HG03095 (cell line): ENCODE data around the gene MYADML2.
"Not testable (repeated sequence)": the region's sequence is repeated elsewhere in the genome, so short reads cannot be mapped to it uniquely, and the experiment has no call there.

Experiments
- ATAC-seq: cut with Tn5 transposase; IDR thresholded peaks from one replicate; pipeline ENCODE4 v1.9.1; 2021; ENCODE audit warnings: moderate library complexity; ENCODE audit not compliant: unreplicated experiment

MYADML2 gene, protein sequence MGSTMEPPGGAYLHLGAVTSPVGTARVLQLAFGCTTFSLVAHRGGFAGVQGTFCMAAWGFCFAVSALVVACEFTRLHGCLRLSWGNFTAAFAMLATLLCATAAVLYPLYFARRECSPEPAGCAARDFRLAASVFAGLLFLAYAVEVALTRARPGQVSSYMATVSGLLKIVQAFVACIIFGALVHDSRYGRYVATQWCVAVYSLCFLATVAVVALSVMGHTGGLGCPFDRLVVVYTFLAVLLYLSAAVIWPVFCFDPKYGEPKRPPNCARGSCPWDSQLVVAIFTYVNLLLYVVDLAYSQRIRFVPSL

DNA sequence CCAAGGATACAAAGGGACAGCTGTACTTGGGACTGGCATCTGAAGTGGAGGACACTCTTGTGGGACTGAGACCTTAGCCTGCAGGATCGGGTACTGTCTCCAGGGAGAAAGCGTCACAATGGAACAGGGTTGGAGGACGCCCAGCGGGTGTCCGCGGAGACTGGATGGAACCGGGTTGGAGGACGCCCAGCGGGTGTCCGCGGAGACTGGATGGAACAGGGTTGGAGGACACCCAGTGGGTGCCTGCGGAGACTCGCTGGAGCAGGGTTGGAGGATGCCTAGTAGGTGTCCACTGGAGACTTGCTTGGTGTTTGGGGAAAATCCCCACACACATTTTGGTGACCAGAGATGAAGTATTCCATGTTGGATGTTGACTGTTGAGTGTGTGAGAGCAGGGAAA lies at the start of gene MYADML2:
Gene MYADML2, minus strand, starts transcription at position 45 of the 400 bp plus-strand sequence. CDS start 5,492 bp downstream, outside the sequence.
- no peak for ATAC-seq

DNA sequence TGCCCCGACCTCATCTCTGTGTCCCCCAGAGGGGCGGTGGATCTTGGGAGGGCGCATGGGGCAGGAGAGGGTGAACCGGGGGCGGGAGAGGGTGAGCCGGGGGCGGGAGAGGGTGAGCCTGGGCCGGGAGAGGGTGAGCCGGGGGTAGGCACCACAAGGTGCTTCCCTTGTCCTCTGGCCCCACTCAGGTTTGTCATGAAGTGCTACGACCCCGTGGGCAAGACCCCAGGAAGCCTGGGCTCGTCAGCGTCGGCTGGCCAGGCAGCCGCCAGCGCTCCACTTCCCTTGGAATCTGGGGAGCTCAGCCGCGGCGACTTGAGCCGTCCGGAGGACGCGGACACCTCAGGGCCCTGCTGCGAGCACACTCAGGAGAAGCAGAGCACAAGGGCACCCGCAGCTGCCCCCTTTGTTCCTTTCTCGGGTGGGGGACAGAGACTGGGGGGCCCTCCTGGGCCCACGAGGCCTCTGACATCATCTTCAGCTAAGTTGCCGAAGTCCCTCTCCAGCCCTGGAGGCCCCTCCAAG lies 49.3 kb upstream of the MYADML2 start:
- ATAC-seq, result no peak

DNA sequence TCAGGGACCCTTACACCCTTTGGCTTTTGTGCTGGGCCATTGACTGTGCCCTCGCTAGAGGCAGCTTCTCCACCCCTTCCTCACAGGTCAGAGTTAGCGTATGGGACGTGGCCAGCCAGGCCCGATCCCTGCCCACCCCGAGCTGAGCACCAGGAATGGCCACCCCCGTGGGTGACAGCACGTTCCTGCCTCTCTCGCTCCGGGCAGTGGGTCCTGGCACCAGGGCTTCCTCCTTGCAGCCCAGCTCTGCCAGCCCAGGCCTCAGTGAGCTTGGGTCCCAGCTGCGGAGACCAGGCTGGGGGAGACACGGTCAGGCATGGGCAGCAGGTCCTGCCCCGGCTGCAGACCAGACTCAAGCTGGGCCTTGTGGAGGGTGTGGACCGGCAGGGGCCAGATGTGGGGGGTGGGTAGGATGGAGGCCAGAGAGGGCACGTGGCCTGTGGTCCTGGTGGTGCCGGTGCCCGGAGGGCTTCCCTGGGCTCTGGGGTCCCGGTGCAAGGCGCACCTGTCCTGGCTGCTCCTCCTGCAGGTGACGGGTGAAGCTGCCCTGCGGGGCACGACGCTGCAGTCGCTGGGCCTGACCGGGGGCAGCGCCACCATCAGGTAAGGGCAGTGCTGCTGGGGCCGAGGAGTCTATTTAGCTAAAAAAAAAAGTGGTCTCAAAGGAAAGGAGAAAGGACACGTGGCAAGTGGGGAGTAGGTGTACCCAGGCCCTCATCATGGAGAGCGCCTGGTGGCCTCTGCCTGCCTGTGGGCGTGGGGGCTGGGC lies 48.6 kb upstream of the MYADML2 start:
- ATAC-seq, result no peak

DNA sequence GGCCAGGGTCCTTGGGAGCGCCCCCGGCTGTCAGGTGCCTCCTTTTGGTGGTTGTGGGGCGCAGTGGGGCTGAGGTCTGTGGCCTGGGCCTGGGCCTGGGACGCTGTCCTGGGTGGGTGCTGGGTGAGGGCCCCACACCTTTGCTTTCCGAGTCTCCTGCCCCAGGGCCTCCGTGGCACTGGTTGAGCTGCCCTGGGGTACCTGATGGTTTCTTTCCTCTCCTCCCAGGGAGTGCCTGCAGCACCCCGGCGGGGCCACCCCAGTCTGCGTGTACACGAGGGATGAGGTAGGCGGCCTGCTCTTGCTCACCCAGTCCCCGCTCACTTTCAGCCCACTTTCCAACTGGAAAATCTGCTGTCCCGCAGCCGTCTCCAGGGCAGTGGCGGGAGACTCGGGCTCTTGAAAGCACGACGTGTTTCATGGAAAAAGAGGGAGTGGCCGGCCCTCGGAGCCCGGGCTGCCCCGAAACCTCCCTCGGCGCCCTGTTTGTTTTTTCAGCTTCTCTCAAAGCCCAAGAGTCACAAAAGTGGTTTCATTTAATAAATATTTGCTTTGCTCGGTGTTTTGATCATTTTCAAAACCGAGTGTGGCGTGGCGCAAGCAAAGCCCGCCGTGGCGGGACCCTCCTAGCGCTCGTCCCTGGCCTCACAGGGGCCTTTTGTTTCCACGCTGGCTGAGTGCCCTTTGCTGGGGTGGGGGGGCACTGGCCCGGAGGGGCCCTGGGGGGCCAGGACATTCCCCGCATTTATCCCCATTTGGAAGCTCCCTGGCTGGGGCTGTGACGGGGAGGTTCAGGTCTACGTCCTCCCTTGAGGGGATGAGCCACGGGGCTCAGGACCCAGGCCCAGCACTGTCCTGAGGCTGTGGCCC lies 47.8 kb upstream of the MYADML2 start:
- ATAC-seq, result no peak

DNA sequence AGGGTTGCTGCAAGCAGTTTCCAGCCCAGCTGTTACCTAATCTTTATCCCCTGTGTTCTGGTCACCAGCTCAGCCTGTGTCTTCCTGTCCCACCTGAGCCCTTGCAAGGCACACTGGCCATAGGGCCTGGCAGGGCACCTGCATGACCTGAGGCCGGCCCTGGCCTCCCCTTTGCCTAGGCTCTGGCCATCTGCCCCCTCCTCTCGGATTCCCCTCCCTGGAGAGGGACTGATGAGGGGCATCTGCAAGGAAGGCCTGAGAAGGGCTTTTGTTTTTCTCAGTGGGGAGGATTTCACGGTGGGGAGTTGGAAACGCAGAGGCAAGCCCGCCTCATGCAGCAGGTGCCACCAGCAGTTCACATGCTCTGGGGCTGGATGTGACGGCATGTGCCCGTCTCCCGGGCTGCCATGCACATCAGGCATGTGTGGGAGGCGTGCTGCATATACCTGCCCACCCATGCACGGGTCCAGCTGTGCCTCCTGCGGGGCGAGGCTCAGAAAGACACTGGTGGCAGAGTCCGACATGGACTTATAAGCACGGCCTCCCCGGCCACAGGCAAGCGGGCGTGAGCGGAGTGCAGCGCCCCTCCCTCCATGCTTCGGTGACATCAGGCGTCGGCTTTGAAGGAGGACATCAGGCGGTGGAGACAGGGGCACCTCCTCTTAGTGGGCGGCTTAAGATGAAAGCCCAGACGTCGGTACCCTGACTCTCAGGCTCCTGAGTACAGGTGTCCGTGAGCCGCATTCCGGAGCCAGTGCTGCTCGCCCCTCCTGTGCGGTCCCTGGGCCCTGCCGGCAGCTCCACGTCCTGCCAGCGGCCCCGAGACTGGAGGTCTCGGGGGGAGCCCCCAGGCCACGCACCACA lies 46.9 kb upstream of the MYADML2 start:
- no peak for ATAC-seq

DNA sequence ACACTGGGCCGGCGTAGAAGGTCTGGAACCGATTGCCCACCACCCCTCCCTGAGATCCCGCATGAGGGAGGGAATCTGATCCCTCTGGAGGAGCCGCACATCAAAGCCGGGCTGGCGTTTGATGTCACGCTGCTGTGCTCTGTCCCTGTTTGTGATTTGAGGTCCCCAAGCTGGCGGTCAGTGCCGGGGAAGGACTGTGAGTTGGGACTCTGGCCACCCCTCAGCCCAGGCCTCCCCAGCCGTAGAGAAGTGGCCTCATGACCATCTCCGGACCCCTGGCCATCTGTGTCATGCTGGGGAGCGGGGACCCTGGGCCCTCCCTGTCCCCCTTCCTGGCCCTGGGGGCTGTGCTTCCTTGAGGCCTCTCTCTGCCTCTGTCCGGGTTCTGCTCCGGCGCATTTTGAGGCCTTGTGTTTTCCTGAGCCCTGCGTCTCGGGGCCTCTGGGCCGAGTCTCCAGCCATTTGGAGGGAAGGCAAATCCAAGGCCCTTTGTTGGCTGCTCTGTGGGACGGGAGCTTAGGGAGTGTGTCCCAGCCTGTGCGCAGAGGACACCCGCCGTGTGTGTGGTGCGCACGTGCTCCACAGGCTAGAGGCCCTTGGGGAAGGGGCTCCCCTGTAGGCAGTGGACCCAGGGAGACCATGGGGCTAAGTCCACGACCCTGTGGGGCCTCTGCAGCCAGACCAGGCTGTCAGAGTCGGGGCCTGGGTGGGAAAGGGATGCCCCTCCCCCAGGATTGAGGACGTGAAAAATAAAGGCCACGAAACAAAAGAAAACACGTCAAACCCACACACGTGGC lies 45.5 kb upstream of the MYADML2 start:
- no peak for ATAC-seq

DNA sequence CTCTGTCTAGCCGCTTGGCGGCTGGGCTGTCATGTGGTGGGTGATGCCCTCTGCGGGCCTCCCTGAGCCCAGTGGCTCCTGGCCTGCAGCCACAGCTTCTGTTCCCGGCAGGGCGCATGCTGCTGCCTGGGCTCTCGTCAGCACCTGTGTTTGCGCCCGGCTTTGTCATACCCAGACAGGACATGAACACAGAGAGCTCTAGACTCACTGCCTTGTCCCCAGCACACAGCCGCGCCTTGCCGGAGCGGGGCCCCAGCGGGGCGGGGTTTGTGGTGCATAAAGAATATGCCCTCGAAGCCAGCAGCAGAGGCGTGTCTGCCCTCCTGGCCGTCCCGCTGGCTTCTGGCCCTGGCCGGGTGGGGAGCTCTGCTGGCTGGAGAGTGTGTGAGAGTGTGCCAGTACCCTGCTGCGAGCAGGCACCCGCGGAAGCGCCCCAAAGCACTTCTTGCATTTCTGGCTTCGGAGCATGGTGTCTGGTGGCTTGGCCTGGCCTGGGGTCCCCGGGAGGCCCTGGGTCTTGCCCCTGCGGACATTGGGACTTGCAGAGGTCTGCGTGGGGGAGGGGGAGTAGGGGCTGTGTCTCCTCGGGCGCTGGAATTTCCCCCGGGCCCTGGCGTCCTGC lies 44.8 kb upstream of the MYADML2 start:
- no peak for ATAC-seq

DNA sequence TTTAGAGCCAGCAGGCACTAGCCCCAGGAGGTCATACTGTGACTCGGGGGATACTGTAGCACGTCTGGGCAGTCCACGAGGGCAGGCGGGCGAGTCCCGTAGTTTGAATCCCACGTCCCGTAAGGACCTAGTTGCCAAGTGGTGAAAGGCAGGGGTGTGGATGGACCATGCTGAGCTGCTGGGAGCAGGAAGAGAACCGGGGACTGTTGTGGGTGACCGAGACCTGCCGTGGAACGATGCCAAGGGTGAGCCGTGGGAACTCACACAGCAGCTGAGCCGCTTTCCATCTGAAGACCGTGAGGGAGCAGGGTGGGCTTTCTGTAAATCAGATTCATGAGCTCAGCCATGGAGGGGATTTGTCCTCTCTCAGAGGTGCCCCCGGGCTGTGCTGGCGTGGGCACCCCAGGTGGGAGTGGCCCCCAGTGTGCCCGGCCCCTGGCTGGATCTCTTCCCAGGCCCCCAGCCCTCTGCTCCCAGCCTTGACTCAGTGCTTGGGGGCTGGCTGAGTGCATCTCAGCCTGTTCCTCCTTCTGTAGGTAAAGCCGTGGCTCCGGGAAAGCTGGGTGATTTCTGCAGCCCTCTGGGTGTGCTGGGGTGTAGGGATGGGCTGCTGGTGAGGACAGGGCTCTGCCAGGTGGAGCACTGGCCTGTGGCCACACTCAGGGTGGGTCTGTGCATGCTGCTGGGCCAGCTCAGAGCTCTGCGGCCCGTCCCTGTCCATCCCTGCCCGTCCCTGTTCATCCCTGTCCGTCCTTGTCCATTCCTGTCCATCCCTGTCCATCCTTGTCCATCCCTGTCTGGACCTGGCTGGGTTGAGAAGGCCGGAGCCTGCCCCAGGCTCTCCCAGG lies 44.0 kb upstream of the MYADML2 start:
- no peak for ATAC-seq

DNA sequence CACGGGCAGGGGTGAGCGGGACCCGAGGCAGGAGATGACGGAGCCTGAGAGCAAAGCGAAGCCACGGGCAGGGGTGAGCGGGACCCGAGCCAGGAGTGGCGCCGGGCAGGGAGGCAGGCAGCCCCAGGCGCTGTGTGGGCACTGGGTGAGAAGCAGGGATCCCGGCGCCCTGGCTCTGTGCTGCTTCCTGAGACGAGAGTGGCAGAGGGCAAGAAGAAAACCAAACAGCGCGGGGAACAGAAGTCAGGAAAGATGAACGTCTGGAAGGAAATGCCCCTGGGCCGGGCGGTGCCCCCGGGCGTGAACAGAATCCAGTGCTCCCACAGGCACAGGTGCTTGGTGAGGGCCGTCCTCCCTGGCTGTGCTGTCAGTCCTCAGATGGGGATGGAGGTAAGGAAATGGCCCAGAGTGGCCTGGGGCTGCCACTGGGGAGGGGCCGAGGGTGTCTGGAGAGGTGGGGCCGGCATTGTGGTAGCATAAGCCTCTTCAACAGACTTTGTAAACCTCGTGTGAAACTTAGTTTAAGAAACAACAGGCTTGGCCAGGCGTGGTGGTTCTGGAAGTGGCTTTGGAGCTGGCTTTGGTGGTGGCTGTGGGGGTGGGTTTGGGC lies 40.2 kb upstream of the MYADML2 start:
- ATAC-seq, result no peak

DNA sequence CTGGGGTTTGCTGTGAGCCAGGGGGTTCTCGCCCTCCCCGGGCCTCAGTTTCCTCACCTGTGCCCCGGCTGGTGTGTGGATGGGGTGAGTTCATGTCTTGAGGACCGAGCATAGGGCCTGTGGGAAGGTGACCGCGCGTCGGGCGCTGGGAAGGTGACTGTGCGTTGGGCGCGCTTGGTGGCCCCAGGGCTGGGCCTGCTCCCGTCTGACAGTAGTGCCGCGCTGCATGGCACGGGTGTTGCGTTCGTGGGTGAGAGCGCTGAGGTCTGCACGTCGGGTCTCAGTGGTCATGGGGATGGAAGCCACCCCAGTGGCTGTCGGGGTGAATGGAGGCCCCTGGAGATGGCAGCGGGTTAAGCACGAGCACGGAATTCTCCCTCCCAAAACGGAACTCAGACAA lies 39.6 kb upstream of the MYADML2 start:
- ATAC-seq, result no peak

DNA sequence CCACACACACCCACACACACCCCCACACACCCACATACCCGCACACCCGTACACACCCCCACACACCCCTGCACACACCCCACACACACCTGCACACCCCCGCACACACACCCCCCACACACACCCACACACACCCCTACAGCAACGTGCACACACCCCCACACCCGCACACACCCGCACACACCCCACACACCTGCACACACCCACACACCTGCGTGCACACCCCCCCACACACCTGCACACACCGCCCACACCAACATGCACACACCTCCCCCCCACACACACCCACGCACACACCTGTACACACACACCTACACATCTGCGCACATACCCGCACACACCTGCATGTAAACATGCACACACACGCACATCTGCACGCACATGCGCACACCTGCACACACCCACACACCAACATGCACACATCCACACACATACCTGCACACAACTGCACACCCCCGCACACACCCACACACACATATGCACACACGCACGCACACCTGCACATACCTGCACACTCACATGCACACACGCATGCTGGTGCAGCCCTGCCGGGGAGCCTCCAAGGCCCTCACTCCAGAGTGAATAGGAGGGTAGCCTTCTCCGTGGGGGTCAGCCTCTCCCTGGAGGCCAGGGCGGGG lies 37.9 kb upstream of the MYADML2 start:
- no peak for ATAC-seq

DNA sequence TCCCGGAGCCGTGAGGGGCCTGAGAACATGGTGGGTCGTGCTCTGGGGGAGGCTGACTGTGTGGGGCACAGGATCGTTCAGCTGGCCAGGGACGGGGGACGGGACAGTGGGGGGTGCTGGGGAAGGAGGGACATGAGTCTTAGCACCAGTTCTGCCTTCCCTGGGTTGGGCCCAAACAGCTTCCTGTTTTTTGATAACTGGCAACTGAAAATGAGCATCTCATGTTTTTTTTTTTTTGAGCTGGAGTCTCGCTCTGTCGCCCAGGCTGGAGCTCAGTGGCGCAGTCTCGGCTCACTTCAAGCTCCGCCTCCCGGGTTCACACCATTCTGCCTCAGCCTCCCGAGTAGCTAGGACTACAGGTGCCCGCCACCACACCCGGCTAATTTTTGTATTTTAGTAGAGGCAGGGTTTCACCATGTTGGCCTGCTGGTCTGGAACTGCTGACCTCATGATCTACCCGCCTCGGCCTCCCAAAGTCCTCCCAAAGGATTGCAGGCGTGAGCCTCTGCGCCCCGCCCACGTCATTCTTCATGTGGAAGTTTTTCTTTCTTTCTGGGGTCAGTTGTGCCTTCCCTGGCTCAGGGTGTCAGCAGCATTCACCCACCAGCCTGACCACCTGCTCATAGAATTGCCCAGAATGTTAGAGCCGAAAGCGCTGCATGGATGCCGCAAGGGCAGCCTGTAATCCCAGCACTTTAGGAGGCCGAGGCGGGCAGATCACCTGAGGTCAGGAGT lies 36.8 kb upstream of the MYADML2 start:
- no peak for ATAC-seq

DNA sequence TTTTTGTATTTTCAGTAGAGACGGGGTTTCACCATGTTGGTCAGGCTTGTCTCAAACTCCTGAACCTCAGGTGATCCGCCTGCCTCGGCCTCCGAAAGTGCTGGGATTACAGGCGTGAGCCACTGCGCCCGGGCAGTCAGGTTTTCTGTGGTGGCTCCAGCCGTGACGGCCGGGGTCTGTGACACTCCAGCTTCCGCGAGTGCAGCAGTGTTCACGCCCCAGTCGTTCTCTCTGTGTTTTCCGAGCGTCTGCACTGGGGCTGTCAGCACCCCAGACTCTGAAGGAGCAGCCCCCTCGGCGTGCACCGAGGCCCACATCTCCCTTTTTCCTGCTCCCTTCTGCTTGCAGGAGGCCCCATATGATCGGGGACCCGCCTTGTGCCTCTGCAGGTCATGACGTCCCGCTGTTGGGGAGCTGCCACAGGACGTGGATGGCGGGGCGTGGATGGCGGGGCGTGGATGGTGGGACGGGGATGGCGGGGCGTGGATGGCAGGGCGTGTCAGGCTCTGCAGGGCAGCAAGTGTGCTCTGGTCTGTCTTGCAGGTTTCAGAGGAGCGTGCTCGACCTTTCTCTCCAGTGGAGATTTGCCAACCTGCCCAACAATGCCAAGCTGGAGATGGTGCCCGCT lies 36.1 kb upstream of the MYADML2 start:
- ATAC-seq, result no peak

DNA sequence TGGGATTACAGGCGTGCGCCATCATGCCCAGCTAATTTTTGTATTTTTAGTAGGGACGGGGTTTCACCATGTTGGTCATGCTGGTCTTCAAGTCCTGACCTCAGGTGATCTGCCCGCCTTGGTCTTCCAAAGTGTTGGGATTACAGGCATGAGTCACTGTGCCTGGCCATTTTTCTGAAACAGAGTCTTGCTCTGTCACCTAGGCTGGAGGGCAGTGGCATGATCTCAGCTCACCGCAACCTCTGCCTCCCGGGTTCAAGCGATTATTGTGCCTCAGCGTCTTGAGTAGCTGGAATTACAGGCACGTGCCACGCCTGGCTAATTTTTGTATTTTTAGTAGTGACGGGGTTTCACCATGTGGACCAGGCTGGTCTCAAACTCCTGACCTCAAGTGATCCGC lies 34.5 kb upstream of the MYADML2 start:
- not testable (repeated sequence) for ATAC-seq

DNA sequence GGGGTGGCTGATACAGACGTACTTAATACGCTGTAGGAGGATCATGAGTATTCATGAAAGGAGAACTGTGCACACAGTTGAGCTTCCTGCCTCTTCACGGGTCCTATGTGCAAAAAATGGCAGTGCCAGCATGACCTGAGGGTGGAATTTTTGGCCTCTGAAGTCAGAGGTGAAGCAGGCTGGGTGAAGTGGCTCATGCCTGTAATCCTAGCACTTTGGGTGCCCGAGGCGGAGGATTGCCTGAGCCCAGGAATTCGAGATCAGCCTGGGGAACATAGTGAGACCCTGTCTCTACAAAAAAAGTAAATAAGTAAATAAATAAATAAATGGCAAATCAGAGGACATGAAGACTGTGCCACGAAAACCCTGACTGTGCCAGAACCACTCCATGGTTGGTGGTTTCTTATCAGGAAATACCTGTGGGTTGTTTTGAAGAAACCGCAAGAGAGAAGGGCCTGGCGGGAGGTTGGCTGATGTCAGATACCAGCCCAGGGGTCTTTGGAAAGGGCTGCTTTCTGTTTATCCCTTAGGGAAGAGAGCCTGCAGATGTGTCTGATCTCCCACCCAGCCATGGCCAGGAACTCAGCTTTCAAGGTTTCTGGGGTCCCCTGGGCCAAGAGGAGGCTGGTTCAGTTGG lies 33.8 kb upstream of the MYADML2 start:
- no peak for ATAC-seq

DNA sequence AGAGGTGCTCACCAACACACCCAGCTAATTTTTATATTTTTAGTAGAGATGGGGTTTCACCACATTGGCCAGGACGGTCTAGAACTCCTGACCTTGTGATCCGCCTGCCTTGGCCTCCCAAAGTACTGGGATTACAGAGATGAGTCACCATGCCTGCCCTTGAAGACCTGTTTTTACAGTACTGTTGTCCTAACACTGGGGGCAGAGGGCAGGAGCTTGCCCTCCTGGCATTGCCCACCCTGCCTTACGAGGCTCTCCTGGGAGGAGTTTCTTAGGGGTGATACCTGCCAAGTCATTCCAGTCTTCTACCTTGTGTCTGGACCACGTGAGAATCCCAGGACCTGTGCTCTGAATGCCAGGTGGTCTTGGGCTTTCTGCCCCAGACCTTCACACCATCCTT lies 33.1 kb upstream of the MYADML2 start:
- ATAC-seq, result no peak
